GM10847 (cell line): Measurements from ENCODE around the gene CARD11.

ENCODE experiments used
- POLR2A ChIP-seq: IDR thresholded peaks from 2 replicates; pipeline ENCODE4 v1.6.1; 2011; ENCODE audit not compliant: insufficient read length; ENCODE audit errors: extremely low read depth

The CARD11 gene

DNA sequence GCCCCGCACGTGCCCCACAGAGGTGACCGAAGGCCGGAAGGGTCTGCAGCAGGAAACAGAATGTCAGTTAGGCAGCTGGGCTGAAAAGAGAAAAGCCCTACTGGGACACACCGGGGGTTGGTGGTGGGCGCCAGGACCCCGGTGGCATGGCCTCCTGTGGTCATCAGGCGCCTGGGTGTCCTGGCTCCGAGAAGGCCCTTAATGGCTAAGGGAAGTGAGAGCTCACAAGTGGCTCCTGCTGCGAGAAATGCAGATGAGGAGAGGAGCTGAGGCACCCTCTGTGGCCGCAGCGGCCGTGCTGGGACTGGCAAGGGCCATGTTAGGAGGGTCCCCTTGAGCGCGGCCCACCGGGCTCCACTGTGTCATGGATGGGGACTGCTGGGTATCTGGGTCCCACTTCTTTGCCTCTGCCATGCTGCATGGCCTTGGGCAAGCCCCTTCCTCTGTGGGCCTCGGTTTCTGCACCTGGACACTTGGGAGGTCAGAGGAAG is 120.3 kb downstream of the CARD11 start:
- TF ChIP-seq POLR2A = no peak

DNA sequence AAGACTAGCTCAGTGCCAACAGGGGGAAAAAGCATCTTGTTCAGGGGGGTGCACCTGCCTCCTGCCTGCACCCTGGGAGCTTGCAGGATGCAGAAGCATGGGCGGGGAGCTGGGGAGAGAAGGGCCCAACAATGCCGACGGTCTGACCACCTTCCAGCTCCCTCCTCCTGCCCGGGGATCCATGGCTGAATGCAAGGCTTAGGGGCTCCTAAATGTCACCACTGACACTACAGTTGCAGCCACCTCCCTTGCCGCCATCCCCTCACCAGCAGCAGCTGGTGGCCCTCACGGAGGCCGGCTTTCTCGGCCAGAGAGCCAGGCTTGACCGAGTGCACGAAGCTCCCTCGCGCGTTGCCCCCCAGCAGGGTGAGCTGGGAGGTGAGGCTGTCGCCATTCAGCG is 120.8 kb downstream of the CARD11 start:
- no peak for TF ChIP-seq POLR2A

DNA sequence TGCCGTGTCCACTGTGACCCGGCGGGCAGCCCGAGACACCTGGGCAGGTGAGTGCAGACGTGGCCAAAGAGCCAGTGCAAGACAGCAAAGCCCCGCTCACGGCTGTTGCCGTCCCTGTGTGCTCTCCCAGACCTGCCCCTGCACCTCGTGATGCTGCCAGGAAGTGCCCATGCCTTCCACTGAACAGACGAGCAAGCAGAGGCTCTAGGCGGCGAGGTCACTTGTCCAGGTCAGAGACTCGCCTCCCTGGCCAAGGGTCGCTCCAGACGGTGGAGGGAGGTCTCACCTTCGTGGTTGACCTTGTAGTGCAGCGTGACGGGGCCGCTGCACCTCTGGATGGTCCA is 121.3 kb downstream of the CARD11 start:
- no peak for TF ChIP-seq POLR2A

DNA sequence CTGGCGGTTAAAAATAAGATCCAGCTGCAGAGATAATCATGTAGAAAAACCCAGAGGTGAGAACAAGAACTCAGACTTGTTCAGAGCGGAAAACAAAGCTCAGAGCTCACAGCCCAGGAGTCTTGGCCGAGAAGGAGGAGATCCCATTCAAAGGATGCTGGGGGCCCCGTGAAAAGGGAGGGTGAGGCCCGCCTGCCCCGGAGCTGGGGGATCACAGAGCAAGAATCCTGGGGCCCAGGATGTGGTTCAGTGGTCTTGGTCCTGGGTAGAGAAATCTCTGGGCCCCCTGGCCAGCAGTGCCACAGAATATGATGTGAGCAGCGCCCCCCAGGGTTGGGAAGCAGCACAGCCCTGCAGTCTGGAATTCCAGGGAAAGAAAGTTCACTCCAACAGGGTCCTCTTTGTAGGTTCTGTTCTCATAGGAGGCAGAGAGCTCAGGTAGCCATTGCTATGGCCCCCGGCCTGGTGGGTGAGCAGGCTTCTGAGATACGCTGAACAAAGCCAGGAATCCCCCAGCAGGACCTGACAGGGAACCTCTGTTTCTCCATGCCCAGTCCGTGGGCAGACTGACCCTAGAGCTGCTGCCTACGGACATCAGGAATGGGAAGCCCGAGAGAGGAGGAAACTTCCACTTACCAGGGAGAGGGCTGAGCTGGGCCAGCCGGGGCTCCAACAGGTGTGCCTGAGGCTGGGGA is 121.9 kb downstream of the CARD11 start:
- TF ChIP-seq POLR2A = no peak

DNA sequence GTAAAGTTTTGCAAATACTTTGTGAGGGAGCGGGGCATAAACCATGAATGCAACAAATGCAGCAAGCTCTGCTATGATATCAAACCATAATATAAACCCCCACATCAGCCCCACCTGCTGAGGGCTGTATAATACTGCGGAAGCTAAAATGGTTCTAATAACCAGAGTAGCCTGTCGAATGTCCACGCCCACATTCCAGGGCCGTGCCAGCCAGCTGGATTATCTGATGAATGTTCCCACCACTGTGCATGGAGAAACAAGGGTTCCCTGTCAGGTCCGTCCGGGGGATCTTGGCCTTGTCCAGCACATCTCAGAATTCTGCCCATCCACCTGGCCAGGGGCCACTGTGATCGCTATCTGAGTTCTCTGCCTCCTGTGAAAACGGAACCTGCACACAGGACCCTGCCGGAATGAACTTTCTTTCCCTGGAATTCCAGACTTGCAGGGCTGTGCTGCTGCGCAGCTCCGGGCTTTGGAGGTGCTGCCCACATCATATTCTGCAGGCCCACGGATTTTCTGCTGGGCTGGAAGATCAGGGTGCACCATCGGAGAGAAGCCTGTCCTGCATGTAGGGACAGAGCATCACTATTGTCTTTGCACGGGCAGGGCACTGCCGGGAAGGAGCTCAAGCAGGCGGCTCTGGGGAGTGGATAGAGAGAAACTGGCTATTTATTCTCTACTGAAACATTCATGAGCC is 122.6 kb downstream of the CARD11 start:
- no peak for TF ChIP-seq POLR2A

DNA sequence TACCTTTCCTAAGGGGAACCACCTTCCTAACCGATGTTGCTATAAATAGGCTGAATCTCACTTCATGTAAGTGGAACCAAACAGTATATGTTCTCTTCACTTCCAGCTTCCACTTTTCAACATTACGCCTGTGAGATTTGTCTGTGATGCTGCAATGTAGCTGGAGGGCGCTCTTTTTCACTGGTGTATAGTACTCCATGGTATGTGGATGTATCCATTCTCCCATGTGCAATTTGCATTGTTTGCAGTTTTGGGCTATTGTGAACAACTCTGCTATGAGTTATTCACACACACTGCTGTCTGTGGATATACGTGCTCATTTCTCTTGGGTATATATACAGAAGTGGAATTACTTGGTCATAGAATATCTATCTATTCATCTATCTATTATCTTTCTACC is 123.6 kb downstream of the CARD11 start:
- TF ChIP-seq POLR2A = no peak

DNA sequence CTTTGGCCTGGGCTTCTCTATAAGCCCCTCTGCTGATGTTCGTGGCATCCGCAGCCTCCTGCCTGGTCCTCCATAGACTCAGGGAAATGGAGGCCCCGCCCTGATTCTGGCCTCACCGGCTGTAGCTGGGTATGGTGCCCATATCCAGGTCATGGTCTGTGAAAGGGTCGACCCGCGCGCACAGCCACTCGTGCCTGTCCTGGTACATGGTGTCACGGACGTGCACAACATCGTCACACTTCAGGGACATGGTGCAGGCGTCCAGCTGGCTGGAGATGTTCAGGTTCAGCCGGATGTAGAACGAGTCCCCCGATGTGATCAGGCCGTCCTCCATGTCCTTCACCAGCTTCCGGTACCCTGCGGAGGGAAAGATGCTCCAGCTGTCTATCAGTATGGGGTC is 124.4 kb downstream of the CARD11 start:
- TF ChIP-seq POLR2A = no peak

DNA sequence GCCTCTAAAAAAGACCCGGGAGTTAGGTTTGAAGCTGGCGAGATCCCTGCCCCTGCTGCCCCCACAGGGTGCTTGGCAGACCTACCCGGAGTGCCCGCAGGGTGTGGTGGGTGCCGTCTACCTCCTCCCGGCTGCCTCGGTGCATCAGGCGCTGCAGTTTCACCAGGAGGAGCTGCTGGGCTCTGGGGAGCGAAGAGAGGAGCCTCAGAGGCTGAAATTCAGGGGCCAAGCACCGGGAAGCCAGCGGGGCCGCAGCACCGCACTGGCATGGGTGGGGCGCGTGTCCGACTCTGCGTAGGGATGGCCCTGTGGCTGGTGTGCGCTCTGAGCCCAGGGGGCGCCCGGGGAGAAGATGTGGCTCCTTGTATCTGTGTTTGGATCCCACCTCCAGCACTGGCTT is 125.3 kb downstream of the CARD11 start:
- no peak for TF ChIP-seq POLR2A

DNA sequence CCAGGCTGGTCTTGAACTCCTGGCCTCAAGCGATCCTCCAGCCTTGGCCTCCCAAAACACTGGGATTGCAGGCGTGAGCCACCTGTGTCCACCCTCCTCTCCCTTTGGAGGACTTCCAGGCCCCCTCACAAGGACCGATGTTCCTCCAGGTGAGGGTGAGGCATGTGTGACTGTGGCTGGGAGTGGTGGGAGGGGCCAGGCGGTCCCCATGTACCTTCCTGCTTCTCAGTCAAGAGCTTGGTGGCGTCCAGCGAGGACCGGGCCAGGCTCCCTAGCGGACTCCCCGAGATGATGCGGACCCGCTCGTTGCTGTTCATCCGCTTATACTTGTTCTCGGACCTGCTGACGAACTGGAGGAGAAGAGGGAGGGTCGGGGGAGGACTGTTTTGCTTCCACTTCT is 128.6 kb downstream of the CARD11 start:
- TF ChIP-seq POLR2A = no peak

DNA sequence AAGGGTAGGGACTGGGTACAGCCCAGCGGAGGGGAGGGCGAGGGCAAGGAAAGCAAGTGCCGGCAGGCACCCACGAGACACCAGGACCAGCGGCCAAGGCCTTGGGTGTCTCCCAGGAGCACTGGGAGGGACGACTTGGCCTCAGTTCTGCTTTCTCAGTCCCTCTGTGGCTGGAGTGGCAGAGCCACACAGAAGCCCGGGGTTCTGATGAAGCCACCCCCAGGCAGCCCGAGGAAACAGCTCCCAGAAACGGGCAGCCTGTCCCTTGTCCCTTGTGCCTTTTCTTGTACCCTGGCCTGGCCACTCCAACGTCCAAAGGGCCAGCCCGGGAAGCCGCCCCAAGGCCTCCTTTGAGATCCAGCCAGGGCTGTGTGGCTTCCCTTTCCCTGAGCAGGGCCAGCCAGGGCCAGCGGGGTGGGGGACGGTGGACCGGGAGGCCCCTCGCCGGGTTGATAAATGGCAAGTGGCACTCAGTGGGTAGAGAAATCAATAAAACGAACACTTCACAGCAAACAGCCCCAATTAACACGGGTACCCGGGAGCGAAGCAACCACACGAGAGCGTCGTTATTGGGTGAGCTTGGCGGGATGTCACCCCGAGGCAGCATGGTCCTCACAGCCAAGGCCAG is 129.8 kb downstream of the CARD11 start:
- TF ChIP-seq POLR2A = no peak

DNA sequence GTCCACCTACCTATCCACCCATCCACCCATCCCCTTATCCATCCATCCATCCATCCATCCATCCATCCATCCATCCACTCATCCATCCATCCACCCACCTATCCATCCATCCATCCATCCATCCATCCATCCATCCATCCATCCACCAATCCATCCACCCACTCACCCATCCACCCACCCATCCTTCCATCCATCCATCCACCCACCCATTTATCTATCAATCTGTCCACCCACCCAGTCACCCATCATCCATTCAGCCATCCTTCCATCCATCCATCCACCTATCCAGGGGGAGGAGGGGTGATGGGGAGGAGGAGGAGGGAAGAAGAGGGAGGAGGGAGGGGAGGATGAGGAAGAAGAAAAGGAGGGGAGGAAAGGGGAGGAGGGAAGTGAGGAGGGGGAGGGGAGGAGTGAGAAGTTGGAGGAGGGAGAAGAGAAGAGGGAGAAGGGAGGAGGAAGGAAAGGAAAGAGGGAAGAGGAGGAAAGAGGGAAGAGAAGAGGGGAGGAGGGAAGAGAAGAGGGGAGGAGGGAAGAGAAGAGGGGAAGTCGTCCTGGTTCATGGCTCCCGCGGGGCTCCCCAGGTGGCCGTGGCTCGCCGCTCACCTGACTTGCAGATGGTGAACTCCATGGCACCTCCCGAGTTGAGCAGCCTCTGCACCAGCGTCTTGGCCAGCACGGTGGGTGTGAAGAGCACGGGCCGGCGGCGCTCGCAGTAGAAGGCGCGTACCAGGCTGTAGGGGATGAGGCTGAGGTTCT is 130.8 kb downstream of the CARD11 start:
- TF ChIP-seq POLR2A = no peak

DNA sequence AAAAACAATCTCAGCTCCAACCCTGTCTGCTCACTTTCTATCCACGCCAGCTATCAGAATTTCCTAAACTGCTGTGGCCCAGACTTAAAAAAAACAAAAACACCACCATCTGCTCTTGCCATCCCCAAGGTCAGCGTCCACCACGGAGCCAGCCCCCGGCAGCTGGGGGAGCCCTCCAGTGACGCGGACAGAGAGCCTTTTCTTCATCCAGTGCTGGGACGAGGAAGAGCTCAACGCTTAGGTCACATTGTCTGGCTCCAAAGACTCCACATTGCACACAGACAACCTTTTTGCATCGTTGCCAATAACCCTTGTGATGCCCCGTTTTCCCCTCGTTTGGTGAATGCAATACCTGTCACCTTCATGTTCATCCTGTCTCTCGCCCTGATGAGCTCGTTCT is 132.2 kb downstream of the CARD11 start:
- no peak for TF ChIP-seq POLR2A

DNA sequence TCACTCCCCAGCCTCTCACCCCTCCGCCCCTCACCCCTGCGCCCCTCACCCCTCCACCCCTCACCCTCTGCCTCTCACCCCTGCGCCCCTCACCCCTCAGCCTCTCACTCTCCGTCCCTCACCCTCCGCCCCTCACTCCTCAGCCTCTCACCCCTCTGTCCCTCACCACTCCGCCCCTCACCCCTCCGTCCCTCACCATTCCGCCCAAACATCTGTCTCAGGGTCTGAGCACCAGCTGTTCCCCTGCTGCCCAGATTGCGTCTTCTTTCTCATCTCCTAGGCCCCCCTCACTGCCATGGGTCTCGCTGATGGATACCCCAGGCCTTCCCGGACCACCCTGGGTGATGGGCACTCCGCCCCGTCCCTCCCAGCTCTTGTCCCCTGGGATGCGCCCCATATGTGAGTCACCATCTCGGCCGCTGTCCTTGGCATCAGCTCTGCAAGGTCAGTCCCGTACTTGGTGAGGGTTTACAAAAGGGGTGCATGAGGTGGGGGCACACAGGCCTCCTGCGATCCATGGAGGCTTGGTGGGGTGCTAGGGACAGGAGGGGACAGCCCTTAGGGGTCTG is 134.1 kb downstream of the CARD11 start:
- no peak for TF ChIP-seq POLR2A

DNA sequence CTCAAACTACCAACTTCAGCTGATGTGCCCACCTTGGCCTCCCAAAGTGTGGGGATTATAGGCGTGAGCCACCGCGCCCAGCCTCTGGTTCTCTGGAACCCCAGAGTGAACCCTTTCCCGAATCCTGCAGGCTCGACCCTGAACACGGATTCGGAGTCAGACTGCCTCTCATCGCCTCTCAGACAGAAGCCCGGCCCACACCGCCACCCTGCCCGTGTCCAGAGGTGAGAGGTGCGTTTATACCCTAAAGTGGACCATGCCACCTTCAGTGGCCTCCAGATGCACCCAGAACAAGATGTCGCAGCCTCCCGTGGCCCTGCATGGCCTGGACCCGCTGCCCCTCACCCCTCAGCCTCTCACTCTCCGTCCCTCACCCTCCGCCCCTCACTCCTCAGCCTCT is 134.6 kb downstream of the CARD11 start:
- no peak for TF ChIP-seq POLR2A

DNA sequence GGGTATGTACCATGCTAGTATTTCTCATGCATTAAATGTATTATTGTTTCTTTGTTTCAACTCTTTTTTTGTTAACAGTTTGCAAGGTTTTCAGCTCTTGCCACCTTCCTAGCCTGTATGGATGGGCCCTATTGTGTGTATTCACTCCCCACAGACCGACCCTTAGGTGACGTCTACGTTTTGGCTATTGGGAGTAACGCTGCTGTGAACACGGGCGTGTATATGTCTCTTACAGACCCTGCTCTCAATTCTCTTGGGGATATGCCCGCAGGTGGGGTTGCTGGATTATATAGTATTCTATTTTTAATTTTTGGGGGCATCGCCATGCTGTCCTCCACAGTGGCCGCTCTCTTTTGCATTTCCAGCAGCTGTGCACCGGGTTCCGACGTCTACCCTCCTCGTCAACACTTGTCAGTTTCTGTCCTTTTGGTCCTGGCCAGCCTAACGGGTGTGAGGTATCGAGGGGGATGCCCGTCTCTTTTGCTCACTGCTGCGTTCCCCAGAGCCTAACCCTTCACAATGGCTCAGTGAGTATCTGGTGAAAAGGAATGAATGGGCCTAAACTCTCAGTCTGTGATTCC is 135.5 kb downstream of the CARD11 start:
- no peak for TF ChIP-seq POLR2A

DNA sequence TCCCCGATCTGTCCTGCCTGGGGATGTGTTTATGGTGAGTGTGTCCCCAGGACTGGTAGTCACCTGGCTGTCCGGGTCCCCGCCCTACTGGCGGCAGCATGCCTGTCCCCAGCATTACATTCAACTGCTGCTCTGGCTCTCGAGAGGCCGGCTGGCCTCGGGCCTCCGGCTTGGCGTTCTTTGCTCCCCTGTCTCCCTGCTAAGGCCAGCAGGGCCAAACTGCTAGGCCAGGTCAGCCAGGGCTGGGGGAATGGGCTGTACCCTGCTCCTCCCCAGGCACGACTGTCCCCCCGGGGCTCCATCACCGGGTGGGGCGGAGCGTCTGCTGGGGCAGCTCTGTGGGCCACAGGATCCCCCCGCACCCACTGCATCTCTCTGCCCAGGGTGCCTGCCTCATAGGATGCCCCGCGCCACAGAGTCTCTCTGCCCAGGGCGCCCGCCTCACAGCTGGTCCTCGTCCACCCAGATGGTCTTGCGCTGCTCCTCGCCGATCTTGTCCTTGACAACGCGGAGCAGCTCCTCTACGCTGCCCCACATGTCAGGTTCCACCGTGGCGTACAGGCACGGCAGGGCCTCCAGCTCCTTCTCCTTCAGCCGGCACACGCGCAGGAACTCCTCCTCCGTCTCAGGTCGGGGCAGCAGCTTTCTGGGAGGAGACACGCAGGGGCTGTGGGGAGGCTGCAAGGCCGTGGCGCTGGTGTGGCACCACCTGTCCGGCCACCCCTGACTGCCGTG is 137.3 kb downstream of the CARD11 start:
- no peak for TF ChIP-seq POLR2A
